ENCODE results near the gene AKR1E2. TPM values are rescaled to one million over a fixed set of nuclear protein-coding genes. Genes with fewer than 3 reads are reported as not detected.

The AKR1E2 gene
- total and polyA plus RNA-seq, 10 of the 15 experiments (the other 5 are each of a cell fraction or from before 2014, with no cell fraction given) = not detected

GRCh38 chr10:4887501-4887900 lies 61.5 kb downstream of the AKR1E2 start:
- in situ Hi-C loops (cut with MboI) = no loop called here
- Histone ChIP-seq H3K4me3 (no peak overlapping the region), H3K4me1 (ENCODE audit: control insufficient read depth, insufficient read depth, low read length) (no peaks in the 10 kb centered on the region), H3K79me2 (ENCODE audit: control insufficient read depth, insufficient read depth, low read length) (no peaks in the 10 kb centered on the region), H2AFZ (ENCODE audit: control insufficient read depth, low read depth, low read length) (no peak overlapping the region), H3K27ac (ENCODE audit: control insufficient read depth, insufficient read depth) (no peak overlapping the region), H3K36me3 (ENCODE audit: control insufficient read depth in 2 of 2, insufficient read depth in 2 of 2, low read length in 1 of 2) (no peaks in the 10 kb centered on the region), H3K9me3 (replicated peaks; ENCODE audit: control insufficient read depth, insufficient read depth, low read length) (no peaks in the 10 kb centered on the region), H4K20me1 (ENCODE audit: control insufficient read depth, insufficient read depth) (no peaks in the 10 kb centered on the region; the same call in 1 of the 2 replicates), H3K27me3 (replicated peaks in 1 of 2; ENCODE audit: control insufficient read depth in 2 of 2, insufficient read depth in 2 of 2, low read length in 1 of 2) (no peaks in the 10 kb centered on the region), H3K9ac (ENCODE audit: control insufficient read depth, insufficient read depth, low read length) (no peak overlapping the region), H3K4me2 (ENCODE audit: control insufficient read depth, insufficient read depth) (no peak overlapping the region)
- FAIRE-seq = no peak
- ChIA-PET CTCF (interaction anchor here (0.7 kb wide), 2 partner anchors 73 to 545 kb away, joined by 3 read pairs; no protein-coding TSS in a partner anchor), POLR2A (no interaction called here), SMC1A (ENCODE audit: uncharacterized antibody, unreplicated experiment) (no interaction called here), RAD21 (ENCODE audit: unreplicated experiment) (no interaction called here)
- no peak for TF ChIP-seq PML (IDR thresholded peaks at IDR 0.05; ENCODE audit: low read length)
- TF ChIP-seq SREBF1 (IDR thresholded peaks at IDR 0.05; ENCODE audit: low read length) = no peak
- no peak for TF ChIP-seq ZNF622 (IDR thresholded peaks at IDR 0.05)
- TF ChIP-seq SRF (IDR thresholded peaks at IDR 0.05; ENCODE audit: low read depth in 2 of 2, low read length in 2 of 2) = no peak
- TF ChIP-seq ZBTB11 (CRISPR knock-in tag; IDR thresholded peaks at IDR 0.05) = no peak
- no peak for TF ChIP-seq RELA (IDR thresholded peaks at IDR 0.05; ENCODE audit: borderline replicate concordance, partially characterized antibody)
- no peak for TF ChIP-seq ASH2L (IDR thresholded peaks at IDR 0.05; ENCODE audit: borderline replicate concordance, low read depth)
- no peak for TF ChIP-seq NFYB (IDR thresholded peaks at IDR 0.05; ENCODE audit: insufficient read depth, low read depth, low read length)
- no peak for TF ChIP-seq MTA3 (IDR thresholded peaks at IDR 0.05; ENCODE audit: borderline replicate concordance, low read length)
- no peak for TF ChIP-seq SUZ12 (IDR thresholded peaks at IDR 0.05; ENCODE audit: unreplicated experiment)
- no peak for TF ChIP-seq CBX5 (IDR thresholded peaks at IDR 0.05; ENCODE audit: low read depth)
- no peak for TF ChIP-seq IKZF1 (conservative IDR thresholded peaks at IDR 0.05)
- TF ChIP-seq MTA2 (IDR thresholded peaks at IDR 0.05; ENCODE audit: low read depth) = no peak
- no peak for TF ChIP-seq SIX5 (IDR thresholded peaks at IDR 0.05; ENCODE audit: low read depth, low read length, severe bottlenecking)
- no peak for TF ChIP-seq ATF2 (IDR thresholded peaks at IDR 0.05; ENCODE audit: low read length)
- no peak for ATAC-seq
- no peak for DNase-seq (ENCODE audit: low read depth, low spot score)
- BruUV-seq (replicated peaks) = no TSS peak
- WGBS (ENCODE audit: insufficient coverage, insufficient replicate concordance, low lambda C conversion rate, missing lambda C conversion rate) = 28% methylated on average over 9 of the region's 9 CpGs
- intact Hi-C loops (cut with micrococcal nuclease; ENCODE audit: unreplicated experiment) = no loop called here

Measured in GM12878 (cell line).